Neural cell (in vitro differentiated cells): ENCODE data around the gene ADNP2. TPM values are rescaled to one million over a fixed set of nuclear protein-coding genes. Genes with fewer than 3 reads are reported as not detected.

Source experiments
- H2AFZ ChIP-seq: fragments of 200-600, 300-800 bp; sonication (generic), shearing (Covaris generic); 2 replicates; pipeline ENCODE4 v1.6.0; 2014; ENCODE audit warnings: low read depth, mild to moderate bottlenecking, antibody characterized with exemption, low read length, moderate library complexity
- H3F3A ChIP-seq: fragments of 200-600 bp; shearing (Covaris generic); 2 replicates; pipeline ENCODE4 v1.6.1; 2016; ENCODE audit warnings: mild to moderate bottlenecking, moderate library complexity, mixed read lengths, antibody characterized with exemption, low read length; ENCODE audit not compliant: insufficient read depth, poor library complexity, severe bottlenecking
- H3K27ac ChIP-seq: fragments of 200-600, 300-800 bp; sonication (generic), shearing (Covaris generic); 2 replicates; pipeline ENCODE4 v1.5.1; 2014; ENCODE audit warnings: mild to moderate bottlenecking, low read length, moderate library complexity
- H3K27me3 ChIP-seq: fragments of 300-800, 200-600 bp; sonication (generic), shearing (Covaris generic); 2 replicates; pipeline ENCODE4 v1.6.0; 2014; ENCODE audit warnings: mild to moderate bottlenecking, low read depth, low read length, moderate library complexity; ENCODE audit not compliant: insufficient read depth
- H3K36me3 ChIP-seq: fragments of 300-800, 200-600 bp; sonication (generic), shearing (Covaris generic); 2 replicates; pipeline ENCODE4 v1.5.1; 2014; ENCODE audit warnings: mild to moderate bottlenecking, antibody characterized with exemption, low read length, moderate library complexity; ENCODE audit not compliant: insufficient read depth
- H3K4me2 ChIP-seq: fragments of 300-800, 200-600 bp; sonication (generic), shearing (Covaris generic); 2 replicates; pipeline ENCODE4 v1.6.0; 2014; ENCODE audit warnings: mild to moderate bottlenecking, low read length
- H3K4me3 ChIP-seq: fragments of 300-800, 200-600 bp; sonication (generic), shearing (Covaris generic); 2 replicates; pipeline ENCODE4 v1.5.1; 2014; ENCODE audit warnings: mild to moderate bottlenecking, low read length, moderate library complexity
- H3K79me2 ChIP-seq: fragments of 200-600 bp; shearing (Covaris generic); replicated peaks from 2 replicates; pipeline ENCODE4 v1.6.0; 2014; ENCODE audit warnings: mild to moderate bottlenecking, low read length, moderate library complexity; ENCODE audit not compliant: insufficient read depth
- H3K9ac ChIP-seq: fragments of 300-800, 200-600 bp; sonication (generic), shearing (Covaris generic); 2 replicates; pipeline ENCODE4 v1.6.1; 2016; ENCODE audit warnings: mild to moderate bottlenecking, low read length, mixed read lengths
- H3K9me2 ChIP-seq: fragments of 200-600 bp; shearing (Covaris generic); 2 replicates; pipeline ENCODE4 v1.6.1; 2016; ENCODE audit warnings: mild to moderate bottlenecking, low read length, mixed read lengths; ENCODE audit not compliant: insufficient read depth
- H3K9me3 ChIP-seq: fragments of 200-600, 300-800 bp; sonication (generic), shearing (Covaris generic); 2 replicates; pipeline ENCODE4 v1.6.1; 2016; ENCODE audit warnings: mild to moderate bottlenecking, mixed run types, low read length, moderate library complexity, mixed read lengths
- H4K20me1 ChIP-seq: fragments of 200-600 bp; shearing (Covaris generic); 2 replicates; pipeline ENCODE4 v1.6.1; 2016; ENCODE audit warnings: mild to moderate bottlenecking, mixed run types; ENCODE audit not compliant: insufficient read depth
- EP300 ChIP-seq: fragments of 450-650 bp; conservative IDR thresholded peaks from 2 replicates; pipeline ENCODE4 v1.6.1; 2014; ENCODE audit warnings: antibody characterized with exemption, mild to moderate bottlenecking, moderate library complexity; ENCODE audit not compliant: poor library complexity, severe bottlenecking
- EZH2 ChIP-seq: fragments of 200-600, 300-800 bp; shearing (Covaris generic), sonication (generic); IDR thresholded peaks from 2 replicates; pipeline ENCODE4 v1.6.1; 2014; ENCODE audit warnings: antibody characterized with exemption, low read length, borderline replicate concordance, mild to moderate bottlenecking; ENCODE audit not compliant: insufficient read depth, poor library complexity, severe bottlenecking
- MXI1 ChIP-seq: fragments of 450-650 bp; conservative IDR thresholded peaks from 2 replicates; pipeline ENCODE4 v1.6.1; 2014; ENCODE audit warnings: antibody characterized with exemption, mild to moderate bottlenecking; ENCODE audit not compliant: poor library complexity, severe bottlenecking
- POLR2AphosphoS5 ChIP-seq: IDR thresholded peaks from 2 replicates; pipeline ENCODE4 v1.6.1; 2012
- RAD21 ChIP-seq: fragments of 450-650 bp; conservative IDR thresholded peaks from 2 replicates; pipeline ENCODE4 v1.6.1; 2014; ENCODE audit warnings: antibody characterized with exemption, mild to moderate bottlenecking, moderate library complexity
- SMC3 ChIP-seq: fragments of 450-650 bp; conservative IDR thresholded peaks from 2 replicates; pipeline ENCODE4 v1.6.1; 2014; ENCODE audit warnings: antibody characterized with exemption, mild to moderate bottlenecking, moderate library complexity; ENCODE audit not compliant: poor library complexity
- TAF1 ChIP-seq: IDR thresholded peaks from 2 replicates; pipeline ENCODE4 v1.6.1; 2012; ENCODE audit warnings: low read depth
- polyA plus RNA-seq: library from polyadenylated mRNA; depleted of rRNA; stranded (reverse); fragments of >200 nt; gene quantifications from 2 replicates; pipeline ENCODE4 v1.2.3, GENCODE V29; 2014
- TF ChIP-seq, protein P1 (sequence below): IDR thresholded peaks from 2 replicates; pipeline ENCODE4 v1.6.1; 2012; ENCODE audit warnings: borderline replicate concordance
- TF ChIP-seq, protein P2 (sequence below): fragments of 450-650 bp; IDR thresholded peaks from 2 replicates; pipeline ENCODE4 v1.5.1; 2014; ENCODE audit warnings: antibody characterized with exemption, mild to moderate bottlenecking, moderate library complexity; ENCODE audit not compliant: poor library complexity, severe bottlenecking

ADNP2 gene
- polyA plus RNA-seq, 1 donor from 2014 or later: 16.9 TPM

DNA sequence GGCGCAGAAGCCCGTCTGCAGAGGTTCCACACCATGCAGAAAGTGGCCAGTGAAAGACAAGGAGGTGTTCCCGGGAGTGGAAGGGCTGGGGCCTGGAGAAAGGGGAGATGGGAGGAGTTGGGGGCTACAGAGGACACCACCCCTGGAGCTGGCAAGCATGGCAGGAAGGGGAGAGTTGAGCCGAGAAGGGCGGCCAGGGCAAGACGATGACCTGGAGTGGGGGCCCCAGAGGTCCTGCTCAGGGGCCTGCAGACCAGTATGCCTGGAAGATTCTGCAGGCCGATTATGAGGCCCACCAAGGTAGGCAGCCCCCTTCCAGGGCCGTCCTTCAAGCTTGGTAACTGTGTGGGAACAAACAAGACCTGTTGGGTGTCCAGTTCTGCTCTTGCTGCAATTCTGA lies 41.7 kb upstream of the ADNP2 start:
- Histone ChIP-seq H2AFZ (no peak overlapping the region), H3K9me3 (no peaks in the 10 kb centered on the region), H3K36me3 (no peaks in the 10 kb centered on the region), H3F3A (no peaks in the 10 kb centered on the region), H3K9ac (no peak overlapping the region), H3K9me2 (no peaks in the 10 kb centered on the region), H3K79me2 (no peaks in the 10 kb centered on the region), H3K27ac (no peak overlapping the region), H3K27me3 (no peaks in the 10 kb centered on the region), H3K4me3 (no peak overlapping the region), H3K4me2 (no peak overlapping the region), H4K20me1 (no peaks in the 10 kb centered on the region)
- TF ChIP-seq SMC3: no peak
- TF ChIP-seq TAF1: no peak

DNA sequence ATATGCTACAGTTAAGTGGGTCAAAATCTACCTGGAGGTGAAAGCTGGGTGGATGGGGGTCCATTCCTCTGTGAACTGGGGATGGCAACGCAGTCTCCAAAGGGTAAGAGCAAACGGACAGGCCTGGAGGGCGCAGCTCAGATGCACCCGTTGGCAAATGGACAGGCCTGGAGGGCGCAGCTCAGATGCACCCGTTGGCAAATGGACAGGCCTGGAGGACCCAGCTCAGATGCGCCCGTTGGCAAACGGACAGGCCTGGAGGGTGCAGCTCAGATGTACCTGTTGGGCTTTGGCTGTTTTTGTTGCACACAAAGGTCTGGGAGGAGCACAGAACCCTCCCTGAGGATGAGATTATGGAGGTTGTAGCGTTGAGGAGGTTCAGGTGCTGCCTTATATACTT lies 41.2 kb upstream of the ADNP2 start:
- H3K4me3 ChIP-seq: no peak overlapping the region
- no peaks in the 10 kb centered on the region for H3K9me3 ChIP-seq
- H3K36me3 ChIP-seq: no peaks in the 10 kb centered on the region
- H3K27ac ChIP-seq: no peak overlapping the region
- no peaks in the 10 kb centered on the region for H4K20me1 ChIP-seq
- no peaks in the 10 kb centered on the region for H3F3A ChIP-seq
- H3K79me2 ChIP-seq: no peaks in the 10 kb centered on the region
- no peak overlapping the region for H2AFZ ChIP-seq
- no peak for TF ChIP-seq MXI1
- TF ChIP-seq POLR2AphosphoS5: no peak
- TF ChIP-seq, protein P1, sequence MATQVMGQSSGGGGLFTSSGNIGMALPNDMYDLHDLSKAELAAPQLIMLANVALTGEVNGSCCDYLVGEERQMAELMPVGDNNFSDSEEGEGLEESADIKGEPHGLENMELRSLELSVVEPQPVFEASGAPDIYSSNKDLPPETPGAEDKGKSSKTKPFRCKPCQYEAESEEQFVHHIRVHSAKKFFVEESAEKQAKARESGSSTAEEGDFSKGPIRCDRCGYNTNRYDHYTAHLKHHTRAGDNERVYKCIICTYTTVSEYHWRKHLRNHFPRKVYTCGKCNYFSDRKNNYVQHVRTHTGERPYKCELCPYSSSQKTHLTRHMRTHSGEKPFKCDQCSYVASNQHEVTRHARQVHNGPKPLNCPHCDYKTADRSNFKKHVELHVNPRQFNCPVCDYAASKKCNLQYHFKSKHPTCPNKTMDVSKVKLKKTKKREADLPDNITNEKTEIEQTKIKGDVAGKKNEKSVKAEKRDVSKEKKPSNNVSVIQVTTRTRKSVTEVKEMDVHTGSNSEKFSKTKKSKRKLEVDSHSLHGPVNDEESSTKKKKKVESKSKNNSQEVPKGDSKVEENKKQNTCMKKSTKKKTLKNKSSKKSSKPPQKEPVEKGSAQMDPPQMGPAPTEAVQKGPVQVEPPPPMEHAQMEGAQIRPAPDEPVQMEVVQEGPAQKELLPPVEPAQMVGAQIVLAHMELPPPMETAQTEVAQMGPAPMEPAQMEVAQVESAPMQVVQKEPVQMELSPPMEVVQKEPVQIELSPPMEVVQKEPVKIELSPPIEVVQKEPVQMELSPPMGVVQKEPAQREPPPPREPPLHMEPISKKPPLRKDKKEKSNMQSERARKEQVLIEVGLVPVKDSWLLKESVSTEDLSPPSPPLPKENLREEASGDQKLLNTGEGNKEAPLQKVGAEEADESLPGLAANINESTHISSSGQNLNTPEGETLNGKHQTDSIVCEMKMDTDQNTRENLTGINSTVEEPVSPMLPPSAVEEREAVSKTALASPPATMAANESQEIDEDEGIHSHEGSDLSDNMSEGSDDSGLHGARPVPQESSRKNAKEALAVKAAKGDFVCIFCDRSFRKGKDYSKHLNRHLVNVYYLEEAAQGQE: no peak
- TF ChIP-seq TAF1: no peak
- no peak for TF ChIP-seq EP300
- TF ChIP-seq SMC3: no peak
- TF ChIP-seq, protein P2, sequence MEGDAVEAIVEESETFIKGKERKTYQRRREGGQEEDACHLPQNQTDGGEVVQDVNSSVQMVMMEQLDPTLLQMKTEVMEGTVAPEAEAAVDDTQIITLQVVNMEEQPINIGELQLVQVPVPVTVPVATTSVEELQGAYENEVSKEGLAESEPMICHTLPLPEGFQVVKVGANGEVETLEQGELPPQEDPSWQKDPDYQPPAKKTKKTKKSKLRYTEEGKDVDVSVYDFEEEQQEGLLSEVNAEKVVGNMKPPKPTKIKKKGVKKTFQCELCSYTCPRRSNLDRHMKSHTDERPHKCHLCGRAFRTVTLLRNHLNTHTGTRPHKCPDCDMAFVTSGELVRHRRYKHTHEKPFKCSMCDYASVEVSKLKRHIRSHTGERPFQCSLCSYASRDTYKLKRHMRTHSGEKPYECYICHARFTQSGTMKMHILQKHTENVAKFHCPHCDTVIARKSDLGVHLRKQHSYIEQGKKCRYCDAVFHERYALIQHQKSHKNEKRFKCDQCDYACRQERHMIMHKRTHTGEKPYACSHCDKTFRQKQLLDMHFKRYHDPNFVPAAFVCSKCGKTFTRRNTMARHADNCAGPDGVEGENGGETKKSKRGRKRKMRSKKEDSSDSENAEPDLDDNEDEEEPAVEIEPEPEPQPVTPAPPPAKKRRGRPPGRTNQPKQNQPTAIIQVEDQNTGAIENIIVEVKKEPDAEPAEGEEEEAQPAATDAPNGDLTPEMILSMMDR: no peak
- TF ChIP-seq RAD21: no peak
- no peak for TF ChIP-seq EZH2
- no peak overlapping the region for H3K4me2 ChIP-seq
- H3K9ac ChIP-seq: no peak overlapping the region
- H3K9me2 ChIP-seq: no peaks in the 10 kb centered on the region
- H3K27me3 ChIP-seq: no peaks in the 10 kb centered on the region
